ENCODE data around the gene ICA1L.
A peak's percentile ranks its signal among the peaks of the same experiment; 100 is the strongest.
"Not testable (repeated sequence)": the region's sequence is repeated elsewhere in the genome, so short reads cannot be mapped to it uniquely, and the experiment has no call there.

The ICA1L gene

DNA sequence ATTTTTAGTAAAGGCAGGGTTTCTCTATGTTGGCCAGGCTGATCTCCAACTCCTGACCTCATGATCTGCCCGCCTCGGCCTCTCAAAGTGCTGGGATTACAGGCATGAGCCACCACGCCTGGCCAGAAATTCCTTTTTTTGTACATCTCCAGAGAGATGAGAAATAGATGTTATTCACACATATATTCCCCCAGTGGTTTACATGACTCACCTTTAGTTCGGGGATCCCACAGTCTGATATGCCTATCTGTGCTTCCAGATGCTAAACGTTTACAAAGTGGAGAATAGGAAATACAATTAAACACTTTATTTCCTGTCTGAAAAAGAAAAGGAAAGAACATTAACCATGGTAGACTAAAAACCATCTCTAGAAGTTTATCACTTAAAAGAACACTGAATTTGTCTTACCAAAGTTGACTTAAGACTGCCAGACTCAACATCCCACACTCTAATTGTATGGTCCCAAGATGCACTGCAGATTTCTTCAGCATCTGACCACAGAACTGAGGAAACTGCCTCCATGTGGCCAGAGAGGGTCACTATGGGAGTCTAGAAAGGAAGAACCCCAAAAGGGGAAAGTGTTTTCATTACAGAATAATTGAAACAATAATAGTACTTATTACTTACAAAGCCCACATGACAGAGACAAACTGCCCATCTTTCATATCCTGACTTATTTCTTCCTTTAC, 12.6 kb upstream of the ICA1L start:
- in situ Hi-C loops (cut with HindIII; ENCODE audit: low pct_unique_long_range_greater_than_20kb, low sequenced_read_pairs) = no loop called here
- TF ChIP-seq JUND (IDR thresholded peaks at IDR 0.05; ENCODE audit: low read depth) = no peak

DNA sequence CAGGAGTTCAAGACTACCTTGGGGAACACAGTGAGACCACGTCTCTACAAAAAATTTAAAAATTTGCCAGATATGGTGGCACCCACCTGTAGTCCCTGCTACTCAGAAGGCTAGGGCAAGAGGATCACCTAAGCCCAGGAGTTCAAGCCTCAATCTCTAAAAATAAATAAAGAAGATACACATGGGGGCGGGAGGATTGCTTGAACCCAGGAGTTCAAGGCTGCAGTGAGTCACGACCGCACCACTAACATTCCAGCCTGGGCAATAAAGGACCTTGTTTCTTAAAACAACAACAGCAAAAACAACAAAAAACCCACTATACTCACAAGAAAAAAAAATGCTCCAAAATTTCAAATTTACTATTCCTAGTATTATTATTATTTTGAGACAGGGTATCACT, 10.0 kb upstream of the ICA1L start:
- no peak for DNase-seq (ENCODE audit: low read depth in 1 of 2, low spot score in 1 of 2)
- TF ChIP-seq JUND (IDR thresholded peaks at IDR 0.05; ENCODE audit: low read depth) = no peak
- in situ Hi-C loops (cut with HindIII; ENCODE audit: low pct_unique_long_range_greater_than_20kb, low sequenced_read_pairs) = no loop called here

More for the DNA sequence above, 12.6 kb upstream of the ICA1L start:
- no peak for DNase-seq (ENCODE audit: low read depth in 1 of 2, low spot score in 1 of 2)

DNA sequence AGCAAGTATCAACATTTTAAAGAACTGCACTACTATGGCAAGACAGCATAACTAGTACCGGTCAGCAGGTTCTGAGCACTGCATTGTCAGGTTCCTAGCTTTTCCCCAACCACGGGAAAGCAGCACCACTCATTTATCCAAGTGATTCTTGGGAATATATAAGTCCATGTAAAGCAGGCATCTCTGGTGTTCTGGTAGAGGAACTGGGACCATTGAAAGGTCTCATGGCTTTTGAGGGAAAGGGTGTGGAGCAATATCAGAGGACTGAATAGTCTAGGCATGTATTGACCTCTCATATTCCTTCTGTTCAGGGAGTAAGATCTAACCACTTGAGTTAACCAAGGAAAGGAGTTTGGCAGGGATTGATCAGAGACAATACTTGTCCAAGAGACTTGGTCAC, 6.1 kb upstream of the ICA1L start:
- in situ Hi-C loops (cut with HindIII; ENCODE audit: low pct_unique_long_range_greater_than_20kb, low sequenced_read_pairs) = no loop called here
- no peak for TF ChIP-seq JUND (IDR thresholded peaks at IDR 0.05; ENCODE audit: low read depth)
- no peak for DNase-seq (ENCODE audit: low read depth in 1 of 2, low spot score in 1 of 2)

DNA sequence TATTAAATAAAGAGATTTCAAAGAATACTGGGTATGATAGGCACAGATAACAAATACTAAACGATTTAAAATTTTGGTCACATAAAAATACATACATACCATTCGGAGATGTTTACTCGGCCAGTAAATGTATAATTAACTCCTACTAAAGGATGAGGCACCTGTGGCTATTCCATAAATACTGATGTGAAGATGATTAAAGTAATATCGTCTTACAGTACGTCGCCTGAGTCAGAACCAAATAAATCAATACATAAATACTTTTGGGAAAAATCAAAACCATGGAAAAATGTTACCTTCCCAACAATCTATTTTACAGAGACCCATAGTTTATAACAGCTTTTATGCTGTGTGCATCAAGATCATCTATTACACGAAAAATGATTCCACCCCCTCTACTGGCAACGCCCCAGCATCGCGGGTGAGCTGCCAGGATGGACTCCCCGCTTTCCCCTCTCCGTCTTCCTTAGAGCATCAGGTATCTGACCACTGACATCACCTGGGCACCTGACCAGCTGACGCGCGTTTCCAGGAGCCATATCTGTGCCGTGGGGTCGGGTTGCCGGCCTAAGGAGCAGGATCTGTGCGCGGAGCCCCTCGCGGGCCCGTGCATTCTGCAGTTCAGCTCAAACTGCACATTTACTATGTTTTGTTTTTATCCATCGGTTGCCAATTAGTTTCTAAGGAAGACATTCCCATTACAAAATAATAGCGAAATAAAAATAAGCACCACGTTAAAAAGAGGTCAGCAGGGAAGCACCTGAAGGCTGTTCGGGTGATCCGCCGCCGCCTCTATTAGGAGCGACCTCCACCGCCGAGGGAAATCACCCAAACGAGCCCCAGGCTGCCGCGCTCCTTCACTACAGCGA, 901 bp downstream of the ICA1L start:
- TF ChIP-seq JUND (IDR thresholded peaks at IDR 0.05; ENCODE audit: low read depth) = no peak
- peak; percentile 9 to 60 for DNase-seq (ENCODE audit: low read depth in 1 of 2, low spot score in 1 of 2)
- in situ Hi-C loops (cut with HindIII; ENCODE audit: low pct_unique_long_range_greater_than_20kb, low sequenced_read_pairs) = no loop called here

DNA sequence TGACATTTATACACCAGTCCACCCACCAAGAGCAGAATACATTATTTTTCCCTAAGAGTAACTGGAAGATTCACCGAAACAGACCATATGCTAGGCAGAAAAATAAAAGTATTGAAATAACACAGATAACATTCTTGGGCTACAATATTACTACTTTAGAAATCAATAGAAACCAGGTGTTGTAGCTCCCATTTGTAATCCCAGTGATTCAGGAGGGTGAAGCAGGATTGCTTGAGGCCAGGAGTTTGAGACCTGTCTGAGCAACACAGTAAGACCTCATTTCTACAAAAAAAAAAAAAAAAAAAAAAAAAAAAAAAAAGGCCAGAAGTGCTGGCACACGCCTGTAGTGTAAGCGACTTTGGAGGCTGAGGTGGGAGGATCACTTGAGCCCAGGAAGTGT, 9.6 kb downstream of the ICA1L start:
- TF ChIP-seq JUND (IDR thresholded peaks at IDR 0.05; ENCODE audit: low read depth) = no peak

DNA sequence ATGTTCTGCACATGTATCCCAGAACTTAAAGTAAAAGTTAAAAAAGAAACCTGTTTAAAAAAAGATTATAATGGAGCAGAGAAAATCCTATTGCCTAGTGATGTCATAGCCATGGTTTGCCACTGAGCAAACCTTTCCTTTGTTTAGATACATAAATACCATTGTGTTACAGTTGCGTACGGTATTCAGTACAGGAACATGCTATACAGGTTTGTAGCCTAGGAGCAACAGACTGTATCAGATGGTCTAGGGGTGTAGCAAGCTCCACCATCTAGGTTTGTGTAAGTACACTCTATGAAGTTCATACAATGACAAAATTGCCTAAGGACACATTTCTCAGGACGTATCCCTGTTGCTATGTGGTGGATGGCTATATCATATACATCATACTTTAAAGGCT, 13.0 kb downstream of the ICA1L start:
- in situ Hi-C loops (cut with HindIII; ENCODE audit: low pct_unique_long_range_greater_than_20kb, low sequenced_read_pairs) = no loop called here
- TF ChIP-seq JUND (IDR thresholded peaks at IDR 0.05; ENCODE audit: low read depth) = no peak
- DNase-seq (ENCODE audit: low read depth in 1 of 2, low spot score in 1 of 2) = peak in 1 of 2 experiments; percentile 53

More for the DNA sequence above, 9.6 kb downstream of the ICA1L start:
- no peak for DNase-seq (ENCODE audit: low read depth in 1 of 2, low spot score in 1 of 2)
- in situ Hi-C loops (cut with HindIII; ENCODE audit: low pct_unique_long_range_greater_than_20kb, low sequenced_read_pairs) = no loop called here

DNA sequence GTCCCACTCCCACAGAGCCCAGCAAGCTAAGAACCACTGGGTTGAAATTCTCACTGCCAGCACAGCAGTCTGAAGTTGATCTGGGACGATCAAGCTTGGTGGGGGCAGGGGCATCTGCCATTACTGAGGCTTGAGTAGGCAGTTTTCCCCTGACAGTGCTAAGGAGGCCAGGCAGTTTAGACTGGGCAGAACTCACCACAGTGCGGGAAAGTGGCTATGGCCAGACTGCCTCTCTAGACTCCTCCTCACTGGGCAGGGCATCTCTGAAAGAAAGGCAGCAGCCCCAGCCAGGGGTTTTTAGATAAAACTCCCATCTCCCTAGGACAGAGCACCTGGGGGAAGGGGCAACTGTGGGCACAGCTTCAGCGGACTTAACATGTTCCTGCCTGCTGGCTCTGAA, 22.2 kb downstream of the ICA1L start:
- in situ Hi-C loops (cut with HindIII; ENCODE audit: low pct_unique_long_range_greater_than_20kb, low sequenced_read_pairs); DNase-seq (ENCODE audit: low read depth in 1 of 2, low spot score in 1 of 2): not testable (repeated sequence)

DNA sequence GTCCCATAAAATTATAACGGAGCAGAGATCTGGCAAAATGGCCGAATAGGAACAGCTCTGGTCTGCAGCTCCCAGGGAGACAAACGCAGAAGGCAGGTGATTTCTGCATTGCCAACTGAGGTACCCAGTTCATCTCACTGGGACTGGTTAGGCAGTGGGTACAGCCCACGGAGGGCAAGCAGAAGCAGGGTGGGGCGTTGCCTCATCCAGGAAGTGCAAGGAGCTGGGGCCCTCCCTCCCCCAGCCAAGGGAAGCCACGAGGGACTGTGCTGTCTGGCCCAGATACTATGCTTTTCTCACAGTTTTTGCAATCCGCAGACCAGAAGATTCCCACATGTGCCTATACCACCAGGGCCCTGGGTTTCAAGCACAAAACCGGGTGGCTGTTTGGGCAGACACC, 22.8 kb downstream of the ICA1L start:
- no peak for DNase-seq (ENCODE audit: low read depth in 1 of 2, low spot score in 1 of 2)
- in situ Hi-C loops (cut with HindIII; ENCODE audit: low pct_unique_long_range_greater_than_20kb, low sequenced_read_pairs) = no loop called here
- no peak for TF ChIP-seq JUND (IDR thresholded peaks at IDR 0.05; ENCODE audit: low read depth)

DNA sequence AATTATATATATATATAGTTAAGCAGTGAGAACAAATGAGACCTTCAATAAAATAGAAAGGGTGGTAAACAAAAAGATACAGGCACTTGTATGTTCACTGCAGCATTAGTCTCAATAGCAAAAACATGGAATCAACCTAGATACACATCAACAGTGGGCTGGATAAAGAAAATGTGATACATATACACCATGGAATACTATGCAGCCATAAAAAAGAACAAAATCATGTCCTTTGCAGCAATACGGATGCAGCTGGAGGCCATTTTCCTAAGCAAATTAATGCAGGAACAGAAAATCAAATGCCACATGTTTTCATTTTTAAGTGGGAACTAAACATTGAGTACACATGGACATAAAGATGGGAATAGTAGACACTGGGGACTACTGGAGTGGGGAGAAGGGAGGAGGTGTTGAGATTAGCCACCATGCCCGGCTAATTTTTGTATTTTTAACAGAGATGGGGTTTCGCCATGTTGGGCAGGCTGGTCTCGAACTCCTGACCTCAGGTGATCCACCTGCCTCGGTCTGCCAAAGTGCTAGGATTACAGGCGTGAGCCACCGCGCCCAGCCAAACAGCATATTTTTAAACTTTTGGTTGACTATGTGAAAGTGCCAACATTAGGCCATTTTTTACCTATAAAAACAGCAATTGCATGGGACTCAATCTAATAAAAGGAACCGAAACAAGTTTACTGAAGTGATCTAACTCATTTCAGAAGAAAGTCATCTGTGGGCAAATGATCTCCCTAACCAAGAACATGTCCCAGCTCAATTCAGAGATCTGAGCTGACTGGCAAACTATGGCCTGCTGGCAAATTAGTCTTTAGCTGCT, 23.7 kb downstream of the ICA1L start:
- no peak for DNase-seq (ENCODE audit: low read depth in 1 of 2, low spot score in 1 of 2)
- in situ Hi-C loops (cut with HindIII; ENCODE audit: low pct_unique_long_range_greater_than_20kb, low sequenced_read_pairs) = no loop called here
- no peak for TF ChIP-seq JUND (IDR thresholded peaks at IDR 0.05; ENCODE audit: low read depth)

DNA sequence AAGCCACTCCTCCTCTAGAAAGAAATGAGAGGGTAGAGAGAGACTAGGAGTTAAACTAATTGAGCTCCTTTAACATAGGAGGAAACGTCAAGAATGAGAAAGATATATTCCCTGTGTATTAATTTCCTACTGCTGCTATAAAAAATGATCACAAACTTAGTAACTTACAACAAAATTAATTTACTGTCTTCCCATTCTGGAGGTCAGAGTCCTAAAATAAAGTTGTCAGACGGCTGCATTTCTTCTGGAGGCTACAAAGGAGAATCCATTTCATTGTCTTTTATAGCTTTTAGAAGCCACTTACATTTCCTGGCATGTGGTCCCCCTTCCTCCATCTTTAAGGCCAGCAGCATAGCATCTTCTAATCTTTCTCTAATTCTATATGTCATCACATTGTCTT, 26.9 kb downstream of the ICA1L start:
- in situ Hi-C loops (cut with HindIII; ENCODE audit: low pct_unique_long_range_greater_than_20kb, low sequenced_read_pairs) = no loop called here
- TF ChIP-seq JUND (IDR thresholded peaks at IDR 0.05; ENCODE audit: low read depth) = no peak
- no peak for DNase-seq (ENCODE audit: low read depth in 1 of 2, low spot score in 1 of 2)

DNA sequence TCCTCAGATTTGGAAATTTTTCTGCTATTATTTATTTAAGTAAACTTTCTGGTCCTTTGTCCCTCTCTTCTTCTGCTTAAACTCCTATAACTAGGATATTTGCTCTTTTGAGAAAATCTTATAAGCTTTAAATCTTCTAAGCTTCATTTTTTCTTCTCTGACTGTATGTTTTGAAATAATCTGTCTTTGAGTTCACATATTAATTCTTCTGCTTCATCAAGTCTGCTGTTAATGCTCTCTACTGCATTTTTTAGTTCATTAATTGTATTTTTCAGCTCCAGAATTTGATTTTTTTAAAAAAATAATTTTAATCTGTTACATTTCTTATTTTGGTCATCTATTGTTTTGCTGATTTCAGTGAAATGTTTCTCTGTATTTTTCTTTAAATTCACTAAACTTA, 28.9 kb downstream of the ICA1L start:
- in situ Hi-C loops (cut with HindIII; ENCODE audit: low pct_unique_long_range_greater_than_20kb, low sequenced_read_pairs) = no loop called here
- TF ChIP-seq JUND (IDR thresholded peaks at IDR 0.05; ENCODE audit: low read depth) = no peak
- no peak for DNase-seq (ENCODE audit: low read depth in 1 of 2, low spot score in 1 of 2)

DNA sequence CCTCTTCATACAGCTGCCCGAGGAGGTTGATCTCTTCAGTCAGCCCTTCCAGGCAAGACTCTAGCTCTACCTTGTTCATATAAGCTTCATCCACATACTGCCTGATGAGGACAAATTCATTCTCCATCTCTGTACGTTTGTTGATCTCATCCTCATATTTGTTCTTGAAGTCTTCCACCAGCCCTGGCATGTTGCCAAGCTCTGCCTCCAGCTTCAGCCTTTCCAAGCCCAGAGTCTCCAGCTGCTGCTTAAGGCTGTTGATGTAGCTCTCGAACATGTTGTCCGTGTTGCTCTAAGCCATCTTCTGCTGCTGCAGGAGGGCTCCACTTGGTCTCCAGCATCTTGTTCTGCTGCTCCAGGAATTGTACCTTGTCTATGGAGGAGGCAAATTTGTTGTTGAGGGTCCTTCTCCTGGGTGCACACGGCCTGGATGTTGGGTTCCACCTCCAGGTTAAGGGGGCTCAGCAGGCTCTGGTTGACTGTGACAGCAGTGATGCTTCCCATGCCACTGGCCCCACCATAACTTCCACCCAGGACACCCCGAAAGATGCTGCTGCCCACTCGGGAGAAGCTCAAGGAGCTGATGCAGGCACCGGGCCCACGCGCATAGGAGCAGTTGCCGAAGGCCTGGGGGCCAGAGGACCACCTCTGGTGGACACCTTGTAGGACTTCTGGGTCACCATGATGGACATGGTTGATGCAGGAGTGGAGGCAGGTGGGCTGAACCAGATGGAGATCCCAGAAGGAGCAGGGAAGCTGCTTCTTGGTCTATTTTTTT, 30.3 kb downstream of the ICA1L start:
- no peak for DNase-seq (ENCODE audit: low read depth in 1 of 2, low spot score in 1 of 2)
- in situ Hi-C loops (cut with HindIII; ENCODE audit: low pct_unique_long_range_greater_than_20kb, low sequenced_read_pairs) = no loop called here
- TF ChIP-seq JUND (IDR thresholded peaks at IDR 0.05; ENCODE audit: low read depth) = no peak

All from T47D (cell line).